ENCODE results near the gene NRP2. TPM values are rescaled to one million over a fixed set of nuclear protein-coding genes. Genes with fewer than 3 reads are reported as not detected.
A peak's percentile ranks its signal among the peaks of the same experiment; 100 is the strongest.

NRP2 gene
- total and polyA plus RNA-seq, 4 experiments from 2014 or later, result 1.1 to 2.1 TPM; not detected in 2

DNA sequence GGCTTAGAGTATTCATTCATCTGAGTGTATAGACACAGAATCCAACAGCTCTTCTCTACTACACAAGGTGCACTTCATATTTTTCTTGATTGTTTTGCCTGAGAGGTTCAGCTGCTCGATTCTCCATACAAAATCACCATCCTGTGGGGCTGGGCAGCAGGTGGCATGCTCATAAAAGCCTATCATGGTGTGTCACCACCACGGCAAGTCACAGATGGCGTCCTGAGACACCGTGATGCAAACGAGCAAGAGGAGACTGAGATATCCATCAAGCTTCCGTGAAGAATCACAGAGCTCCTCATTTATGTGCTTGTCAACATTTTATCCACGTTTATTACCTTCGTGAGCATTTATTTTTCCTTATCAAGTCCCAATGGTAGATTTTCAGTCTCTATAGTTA, 22.4 kb upstream of the NRP2 start:
- intact Hi-C loops (cut with micrococcal nuclease), result no loop called here
- no peaks in the 10 kb centered on the region for H3K9me3 ChIP-seq (ENCODE audit: control insufficient read depth in 1 of 2, low read length in 2 of 2)
- peaks cover 9% of the 10 kb centered on the region for H3K4me1 ChIP-seq (ENCODE audit: insufficient read depth, low read length)
- H3K9me3 Mint-ChIP-seq, result peaks cover 0 to 2% (median 0%) of the 10 kb centered on the region in 8 donors
- H3K36me3 Mint-ChIP-seq, result no peaks in the 10 kb centered on the region
- no peaks in the 10 kb centered on the region for H3K27me3 ChIP-seq (ENCODE audit: insufficient read depth, low read length)
- POLR2A ChIA-PET (ENCODE audit: partially characterized antibody), result no interaction called here
- peaks cover 4 to 5% of the 10 kb centered on the region in 2 donors for H3K27me3 Mint-ChIP-seq
- H3K27ac Mint-ChIP-seq, result no peak overlapping the region
- no peak overlapping the region for H3K27ac ChIP-seq (ENCODE audit: low read depth, low read length)
- no peaks in the 10 kb centered on the region for H3K36me3 ChIP-seq (ENCODE audit: insufficient read depth, low read length)
- CTCF ChIA-PET (ENCODE audit: partially characterized antibody), result interaction anchor here (1.2 to 4.9 kb wide), 2 partner anchors 10 to 19 kb away, joined by 3 to 15 read pairs; no protein-coding TSS in a partner anchor
- peaks cover 6 to 21% (median 15%) of the 10 kb centered on the region in 4 donors for H3K4me1 Mint-ChIP-seq
- no peak for DNase-seq
- H3K4me3 ChIP-seq (ENCODE audit: low read length in 2 of 2), result no peak overlapping the region
- peak overlapping the region in 1 of 8 donors; percentile 13 for H3K4me3 Mint-ChIP-seq

DNA sequence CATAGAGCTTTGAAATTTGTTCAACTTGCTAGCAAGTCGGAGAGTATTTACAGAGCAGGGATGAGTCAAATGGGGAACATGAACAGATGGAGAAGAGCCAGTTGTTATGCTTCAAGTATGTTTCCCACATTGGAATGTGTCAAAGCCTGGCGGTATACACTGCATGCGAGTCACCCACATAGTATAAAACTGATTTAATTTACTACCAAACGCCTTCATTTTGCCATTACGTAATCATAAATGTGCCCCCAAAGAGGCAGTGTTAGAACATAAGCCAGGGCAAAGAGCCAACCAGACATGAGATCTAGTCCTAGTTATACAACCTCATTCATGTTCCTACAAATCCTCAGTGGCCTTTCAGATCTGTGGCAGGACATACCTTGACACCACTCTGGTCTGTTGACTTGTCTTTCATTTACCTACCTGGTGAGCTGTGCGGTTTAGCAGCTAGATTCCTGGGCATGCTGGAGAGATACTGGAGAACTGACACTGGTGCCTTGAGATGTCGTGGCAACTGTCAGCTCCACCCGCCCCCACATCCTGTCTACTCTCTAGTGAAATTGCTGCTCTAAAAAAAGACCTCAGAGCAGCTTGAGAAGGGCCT, 21.7 kb upstream of the NRP2 start:
- peak overlapping the region in 3 of 8 donors; percentile 12 to 15 (median 15) for H3K4me3 Mint-ChIP-seq
- no peaks in the 10 kb centered on the region for H3K36me3 ChIP-seq (ENCODE audit: insufficient read depth, low read length)

DNA sequence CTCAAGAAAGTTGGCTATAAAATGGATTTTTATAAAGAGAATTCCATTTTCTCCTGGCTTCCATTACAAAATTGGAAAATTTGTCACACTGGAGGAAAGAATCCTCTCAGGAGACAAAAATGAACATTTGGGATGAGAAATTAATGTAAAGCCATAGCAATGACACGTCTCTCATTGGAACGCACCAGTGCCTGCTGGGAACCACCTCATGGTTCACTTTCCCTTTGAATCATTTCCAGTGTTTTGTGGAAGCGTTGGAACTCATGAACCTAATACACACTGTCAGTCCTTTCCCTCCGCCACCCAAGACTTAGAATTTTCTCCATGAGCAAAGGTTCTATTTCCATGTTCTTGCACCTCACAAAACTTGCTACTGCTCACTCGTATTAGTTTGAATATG, 21.0 kb upstream of the NRP2 start:
- H3K27ac ChIP-seq (ENCODE audit: low read depth, low read length), result no peak overlapping the region
- peaks cover 2% of the 10 kb centered on the region in 2 donors for H3K27me3 Mint-ChIP-seq
- no peaks in the 10 kb centered on the region for H3K9me3 ChIP-seq (ENCODE audit: control insufficient read depth in 1 of 2, low read length in 2 of 2)
- DNase-seq, result no peak
- ChIA-PET CTCF (ENCODE audit: partially characterized antibody) (interaction anchor here (4.9 kb wide), 1 partner anchor 17 kb away, joined by 15 read pairs; no protein-coding TSS in a partner anchor), POLR2A (ENCODE audit: partially characterized antibody) (no interaction called here)
- H3K9me3 Mint-ChIP-seq, result peaks cover 0 to 2% (median 0%) of the 10 kb centered on the region in 8 donors
- intact Hi-C loops (cut with micrococcal nuclease), result no loop called here
- no peak overlapping the region for H3K4me3 ChIP-seq (ENCODE audit: low read length in 2 of 2)
- peaks cover 7 to 21% (median 15%) of the 10 kb centered on the region in 4 donors for H3K4me1 Mint-ChIP-seq
- H3K4me3 Mint-ChIP-seq, result no peak overlapping the region
- H3K4me1 ChIP-seq (ENCODE audit: insufficient read depth, low read length), result peaks cover 9% of the 10 kb centered on the region
- H3K27me3 ChIP-seq (ENCODE audit: insufficient read depth, low read length), result no peaks in the 10 kb centered on the region
- H3K36me3 ChIP-seq (ENCODE audit: insufficient read depth, low read length), result no peaks in the 10 kb centered on the region
- no peaks in the 10 kb centered on the region for H3K36me3 Mint-ChIP-seq
- peak overlapping the region in 2 of 7 donors; percentile 67 to 77 for H3K27ac Mint-ChIP-seq

More for the DNA sequence above, 21.7 kb upstream of the NRP2 start:
- Mint-ChIP-seq H3K9me3 (peaks cover 0 to 2% (median 0%) of the 10 kb centered on the region in 8 donors), H3K4me1 (peaks cover 6 to 21% (median 15%) of the 10 kb centered on the region in 4 donors), H3K27me3 (peaks cover 2 to 4% of the 10 kb centered on the region in 2 donors), H3K27ac (peak overlapping the region in 2 of 7 donors; percentile 67 to 77), H3K36me3 (no peaks in the 10 kb centered on the region)
- Histone ChIP-seq H3K4me3 (ENCODE audit: low read length in 2 of 2) (no peak overlapping the region), H3K27ac (ENCODE audit: low read depth, low read length) (no peak overlapping the region), H3K27me3 (ENCODE audit: insufficient read depth, low read length) (no peaks in the 10 kb centered on the region), H3K9me3 (ENCODE audit: control insufficient read depth in 1 of 2, low read length in 2 of 2) (no peaks in the 10 kb centered on the region), H3K4me1 (ENCODE audit: insufficient read depth, low read length) (peaks cover 9% of the 10 kb centered on the region)
- CTCF ChIA-PET (ENCODE audit: partially characterized antibody), result interaction anchor here (1.2 to 4.9 kb wide), 2 partner anchors 9 to 18 kb away, joined by 3 to 15 read pairs; no protein-coding TSS in a partner anchor
- POLR2A ChIA-PET (ENCODE audit: partially characterized antibody), result no interaction called here
- peak in 3 of 5 donors; percentile 15 to 25 (median 23) for DNase-seq
- intact Hi-C loops (cut with micrococcal nuclease), result no loop called here

DNA sequence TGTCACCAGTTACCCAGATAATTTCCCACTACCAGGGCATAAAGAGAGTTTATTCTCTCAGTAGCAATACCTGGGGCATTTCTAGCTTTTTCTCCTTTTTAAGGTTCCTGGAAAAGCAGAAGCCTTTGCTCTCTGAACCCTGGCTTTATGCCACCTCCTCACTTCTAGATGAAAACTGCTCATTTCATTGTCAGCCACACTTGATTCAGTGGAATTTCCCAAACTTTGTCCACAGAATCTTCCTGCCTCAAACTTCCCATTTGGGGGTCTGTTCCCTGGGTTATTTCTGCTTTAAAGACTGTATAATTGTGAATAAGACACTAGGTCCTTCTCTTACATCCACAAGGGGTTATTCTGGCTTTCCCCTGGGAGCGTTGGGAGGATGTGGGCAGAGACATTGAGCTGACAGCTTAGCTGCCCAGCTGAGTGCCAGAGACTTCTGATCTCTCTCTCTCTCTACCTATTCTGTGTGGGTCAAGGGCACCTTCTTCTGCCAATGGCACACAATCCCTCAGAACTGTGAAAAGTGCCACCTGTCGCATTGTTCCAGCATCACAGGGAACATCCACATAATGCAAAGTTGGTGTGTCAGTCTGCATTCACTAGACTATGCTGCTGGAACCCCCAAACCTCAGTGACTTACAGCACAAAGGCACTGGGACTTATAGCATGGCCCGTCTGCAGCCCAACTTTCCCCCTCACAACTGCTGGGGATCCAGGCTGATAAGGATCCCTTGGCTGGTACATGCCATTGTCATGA, 19.9 kb upstream of the NRP2 start:
- Histone ChIP-seq H3K27ac (ENCODE audit: low read depth, low read length) (no peak overlapping the region), H3K4me1 (ENCODE audit: insufficient read depth, low read length) (peaks cover 9% of the 10 kb centered on the region), H3K36me3 (ENCODE audit: insufficient read depth, low read length) (no peaks in the 10 kb centered on the region), H3K27me3 (ENCODE audit: insufficient read depth, low read length) (no peaks in the 10 kb centered on the region), H3K4me3 (ENCODE audit: low read length in 2 of 2) (no peak overlapping the region), H3K9me3 (ENCODE audit: control insufficient read depth in 1 of 2, low read length in 2 of 2) (no peaks in the 10 kb centered on the region)
- CTCF ChIA-PET (ENCODE audit: partially characterized antibody), result interaction anchor here (2.7 to 4.9 kb wide), 2 partner anchors 13 to 16 kb away, joined by 11 to 15 read pairs; no protein-coding TSS in a partner anchor
- H3K36me3 Mint-ChIP-seq, result no peaks in the 10 kb centered on the region
- no peak overlapping the region for H3K4me3 Mint-ChIP-seq
- H3K27ac Mint-ChIP-seq, result no peak overlapping the region
- peaks cover 8 to 21% (median 15%) of the 10 kb centered on the region in 4 donors for H3K4me1 Mint-ChIP-seq
- DNase-seq, result no peak
- H3K27me3 Mint-ChIP-seq, result peaks cover 2% of the 10 kb centered on the region in 2 donors
- peaks cover 0 to 2% (median 0%) of the 10 kb centered on the region in 8 donors for H3K9me3 Mint-ChIP-seq
- POLR2A ChIA-PET (ENCODE audit: partially characterized antibody), result no interaction called here
- intact Hi-C loops (cut with micrococcal nuclease), result no loop called here

DNA sequence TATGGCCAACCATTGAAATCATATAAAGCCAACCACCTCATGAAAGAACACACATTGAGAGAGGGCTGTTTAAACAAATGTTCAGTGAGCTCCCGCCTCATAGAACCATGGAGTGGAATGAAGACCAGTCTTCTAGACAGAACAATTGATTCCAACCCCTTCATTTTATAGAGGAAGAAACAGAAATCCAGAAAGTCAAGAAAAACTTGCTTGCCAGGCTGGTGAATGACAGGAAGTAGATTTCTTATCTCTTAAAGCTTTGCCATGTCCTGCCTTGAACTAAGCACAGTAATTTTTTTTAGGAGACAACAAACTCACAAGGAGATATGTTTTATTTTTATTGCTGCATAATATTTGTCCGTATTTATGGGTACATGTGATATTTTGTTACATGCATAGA, 16.5 kb upstream of the NRP2 start:
- H3K9me3 Mint-ChIP-seq, result peaks cover 0 to 15% (median 3%) of the 10 kb centered on the region in 8 donors
- no peaks in the 10 kb centered on the region for H3K36me3 ChIP-seq (ENCODE audit: insufficient read depth, low read length)
- no peak overlapping the region for H3K4me3 Mint-ChIP-seq
- no peaks in the 10 kb centered on the region for H3K27me3 ChIP-seq (ENCODE audit: insufficient read depth, low read length)
- peaks cover 0 to 11% of the 10 kb centered on the region in 2 donors for H3K27me3 Mint-ChIP-seq
- H3K9me3 ChIP-seq (ENCODE audit: control insufficient read depth in 1 of 2, low read length in 2 of 2), result no peaks in the 10 kb centered on the region
- intact Hi-C loops (cut with micrococcal nuclease), result no loop called here
- no peaks in the 10 kb centered on the region for H3K36me3 Mint-ChIP-seq
- H3K4me1 ChIP-seq (ENCODE audit: insufficient read depth, low read length), result peaks cover 4% of the 10 kb centered on the region
- ChIA-PET POLR2A (ENCODE audit: partially characterized antibody) (no interaction called here), CTCF (ENCODE audit: partially characterized antibody) (interaction anchor here (1.4 kb wide), 1 partner anchor 9 kb away, joined by 6 read pairs; no protein-coding TSS in a partner anchor)
- no peak overlapping the region for H3K27ac Mint-ChIP-seq
- no peak overlapping the region for H3K4me3 ChIP-seq (ENCODE audit: low read length in 2 of 2)
- H3K27ac ChIP-seq (ENCODE audit: low read depth, low read length), result no peak overlapping the region
- H3K4me1 Mint-ChIP-seq, result peaks cover 5 to 11% (median 7%) of the 10 kb centered on the region in 4 donors
- DNase-seq, result no peak

DNA sequence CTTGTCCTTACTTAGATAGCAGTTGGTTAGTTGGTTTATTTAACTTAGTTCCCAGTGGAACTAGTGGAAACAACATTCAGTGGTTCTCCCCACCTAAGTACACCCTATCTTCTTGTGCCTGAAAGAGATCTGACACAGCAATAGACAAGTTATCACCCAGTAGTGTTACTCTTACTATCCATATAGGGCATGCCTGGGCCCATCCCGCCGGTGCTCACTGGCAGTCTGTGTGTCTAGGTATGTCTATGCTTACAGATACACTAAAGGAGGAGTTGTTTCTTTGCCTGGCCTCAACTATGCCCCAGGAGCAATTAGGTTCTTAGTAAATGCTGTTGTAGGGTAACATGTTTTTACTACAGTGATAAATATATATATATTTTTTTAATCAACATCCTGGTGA, 12.0 kb upstream of the NRP2 start:
- DNase-seq, result no peak
- ChIA-PET POLR2A (ENCODE audit: partially characterized antibody) (no interaction called here), CTCF (ENCODE audit: partially characterized antibody) (interaction anchor here (1.2 kb wide), 1 partner anchor 10 kb away, joined by 3 read pairs; no protein-coding TSS in a partner anchor)
- intact Hi-C loops (cut with micrococcal nuclease), result loop anchor here (10.0 kb wide), 1 partner anchor 1125 kb away; the partner anchor contains the start of gene PARD3B
- no peak overlapping the region for H3K4me3 Mint-ChIP-seq
- no peak overlapping the region for H3K27ac Mint-ChIP-seq
- Histone ChIP-seq H3K9me3 (ENCODE audit: control insufficient read depth in 1 of 2, low read length in 2 of 2) (no peaks in the 10 kb centered on the region), H3K27ac (ENCODE audit: low read depth, low read length) (no peak overlapping the region), H3K27me3 (ENCODE audit: insufficient read depth, low read length) (no peaks in the 10 kb centered on the region), H3K4me3 (ENCODE audit: low read length in 2 of 2) (no peak overlapping the region), H3K36me3 (ENCODE audit: insufficient read depth, low read length) (no peaks in the 10 kb centered on the region), H3K4me1 (ENCODE audit: insufficient read depth, low read length) (no peaks in the 10 kb centered on the region)
- H3K4me1 Mint-ChIP-seq, result peaks cover 0 to 2% (median 0%) of the 10 kb centered on the region in 4 donors
- peaks cover 3 to 14% of the 10 kb centered on the region in 2 donors for H3K27me3 Mint-ChIP-seq
- no peaks in the 10 kb centered on the region for H3K36me3 Mint-ChIP-seq
- peaks cover 0 to 15% (median 2%) of the 10 kb centered on the region in 8 donors for H3K9me3 Mint-ChIP-seq

DNA sequence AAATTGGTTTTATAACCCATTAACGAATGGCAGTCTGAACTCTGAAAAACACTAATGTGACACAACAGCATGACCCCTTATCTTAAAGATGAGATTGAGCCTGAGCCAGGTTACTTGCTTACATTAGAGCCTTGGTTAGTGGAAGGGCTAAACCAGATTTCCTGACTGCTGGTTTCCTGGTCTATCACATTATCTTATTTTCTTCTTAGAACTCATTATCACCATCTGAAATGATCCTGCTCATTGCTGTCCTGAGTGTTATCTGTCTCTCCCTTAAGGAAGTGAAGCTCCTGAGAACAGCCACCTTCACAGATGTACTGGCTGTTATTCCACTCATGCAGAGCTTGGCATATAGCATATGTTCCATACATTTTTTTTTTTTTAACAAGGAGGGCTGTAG, 9.0 kb upstream of the NRP2 start:
- Histone ChIP-seq H3K27ac (ENCODE audit: low read depth, low read length) (no peak overlapping the region), H3K36me3 (ENCODE audit: insufficient read depth, low read length) (no peaks in the 10 kb centered on the region), H3K4me3 (ENCODE audit: low read length in 2 of 2) (no peak overlapping the region), H3K9me3 (ENCODE audit: control insufficient read depth in 1 of 2, low read length in 2 of 2) (no peaks in the 10 kb centered on the region), H3K27me3 (ENCODE audit: insufficient read depth, low read length) (no peaks in the 10 kb centered on the region), H3K4me1 (ENCODE audit: insufficient read depth, low read length) (no peaks in the 10 kb centered on the region)
- no peak for DNase-seq
- ChIA-PET POLR2A (ENCODE audit: partially characterized antibody) (no interaction called here), CTCF (ENCODE audit: partially characterized antibody) (interaction anchor here (1.1 to 8.5 kb wide), 3 partner anchors 17 to 801 kb away, joined by 3 to 151 read pairs (median 4); no protein-coding TSS in a partner anchor)
- Mint-ChIP-seq H3K4me3 (no peak overlapping the region), H3K27me3 (peaks cover 5 to 16% of the 10 kb centered on the region in 2 donors), H3K27ac (no peak overlapping the region), H3K4me1 (no peaks in the 10 kb centered on the region), H3K9me3 (peaks cover 0 to 6% (median 0%) of the 10 kb centered on the region in 8 donors), H3K36me3 (no peaks in the 10 kb centered on the region)
- intact Hi-C loops (cut with micrococcal nuclease), result loop anchor here (10.0 kb wide), 1 partner anchor 1129 kb away; the partner anchor contains the start of gene PARD3B
